Ascending aorta (tissue), 2 donors: ENCODE measurements around the gene STAG3. TPM values are rescaled to one million over a fixed set of nuclear protein-coding genes. Genes with fewer than 3 reads are reported as not detected.
"Not testable (repeated sequence)": the region's sequence is repeated elsewhere in the genome, so short reads cannot be mapped to it uniquely, and the experiment has no call there.

Experiments used
- DNase-seq, 2 donors: peaks; one replicate each; pipeline ENCODE4 v3.0.0-alpha.2; 2019; ENCODE audit warnings: low spot score in 2 of 2
- H3K27ac ChIP-seq, 2 donors: fragments of 200-600 bp; sonication (generic); one replicate each; pipeline ENCODE4 v1.5.1; 2016 to 2017; ENCODE audit warnings: mild to moderate bottlenecking in 1 of 2
- H3K27me3 ChIP-seq: fragments of 200-600 bp; sonication (generic); one replicate; pipeline ENCODE4 v1.5.1; 2017
- H3K36me3 ChIP-seq, 2 donors: fragments of 200-600 bp; sonication (generic); one replicate each; pipeline ENCODE4 v1.5.1; 2016
- H3K4me1 ChIP-seq, 2 donors: fragments of 200-600 bp; sonication (generic); one replicate each; pipeline ENCODE4 v1.5.1; 2016 to 2017; ENCODE audit warnings: mild to moderate bottlenecking in 1 of 2
- H3K4me3 ChIP-seq, 2 donors: fragments of 200-600 bp; sonication (generic); one replicate each; pipeline ENCODE4 v1.5.1; 2016 to 2017; ENCODE audit warnings: mild to moderate bottlenecking in 1 of 2
- H3K9me3 ChIP-seq, 2 donors: fragments of 200-600 bp; sonication (generic); one replicate each; pipeline ENCODE4 v1.5.1; 2016
- CTCF ChIP-seq, 3 experiments: fragments of 200-600 bp in 2 of 3; fragments of 450-650 bp in 1 of 3; sonication (generic) in 2 of 3; IDR thresholded peaks; one replicate each; pipeline ENCODE4 v1.5.1; 2016 to 2019; ENCODE audit warnings: antibody characterized with exemption in 3 of 3, mild to moderate bottlenecking in 1 of 3, moderate library complexity in 1 of 3
- intact Hi-C: fragments of 100-400 bp; cut with DNase I; formaldehyde crosslinking; loops from one replicate; pipeline ENCODE4 v1.15.1; 2023
- total RNA-seq: library from RNA; depleted of rRNA; stranded (reverse); fragments of >200 nt; gene quantifications from one replicate; pipeline ENCODE4 v1.1.0, GENCODE V29; 2016

Gene STAG3
- total RNA-seq, 1 donor from 2014 or later = not detected

- intact Hi-C loops = loop anchor here (5.0 kb wide), 1 partner anchor 86 kb away; no protein-coding TSS in a partner anchor
- H3K27ac ChIP-seq = not testable (repeated sequence)
Measured at GRCh38 chr7:100217934-100218333, 40.2 kb downstream of the STAG3 start.

GRCh38 chr7:100219271-100219737, 41.6 kb downstream of the STAG3 start:
- peaks cover 4 to 12% of the 10 kb centered on the region in 2 donors for H3K36me3 ChIP-seq
- no peaks in the 10 kb centered on the region for H3K4me1 ChIP-seq
- TF ChIP-seq CTCF (IDR thresholded peaks at IDR 0.05) = no peak
- H3K27me3 ChIP-seq = no peaks in the 10 kb centered on the region
- no peak overlapping the region for H3K27ac ChIP-seq
- no peak overlapping the region for H3K4me3 ChIP-seq
- intact Hi-C loops = loop anchor here (5.0 kb wide), 1 partner anchor 87 kb away; no protein-coding TSS in a partner anchor
- H3K9me3 ChIP-seq = no peaks in the 10 kb centered on the region
- no peak for DNase-seq

More at GRCh38 chr7:100217934-100218333, 40.2 kb downstream of the STAG3 start:
- H3K4me3 ChIP-seq, H3K27me3 ChIP-seq, H3K4me1 ChIP-seq, H3K9me3 ChIP-seq: not testable (repeated sequence)
- peaks cover 4 to 12% of the 10 kb centered on the region in 2 donors for H3K36me3 ChIP-seq
- DNase-seq = peak in 1 of 2 donors; percentile 92
- peak; percentile 21 to 55 (median 48) for TF ChIP-seq CTCF (IDR thresholded peaks at IDR 0.05)

GRCh38 chr7:100219801-100220585, 42.3 kb downstream of the STAG3 start, which contains the start of gene PVRIG:
Gene PVRIG, plus strand, starts transcription at chr7:100219949. Its CDS starts 22 bp downstream, at chr7:100219971.
- peak within 1 kb of the TSS in 1 of 2 donors; percentile 10 for H3K27ac ChIP-seq
- H3K4me3 ChIP-seq = not testable (repeated sequence)
- intact Hi-C loops = loop anchor here (5.0 kb wide), 1 partner anchor 88 kb away; no protein-coding TSS in a partner anchor

GRCh38 chr7:100220586-100221230, 43.0 kb downstream of the STAG3 start:
- Histone ChIP-seq H3K27me3 (no peaks in the 10 kb centered on the region), H3K9me3 (no peaks in the 10 kb centered on the region), H3K36me3 (peaks cover 4 to 12% of the 10 kb centered on the region in 2 donors), H3K4me1 (no peaks in the 10 kb centered on the region), H3K27ac (peak overlapping the region in 1 of 2 donors; percentile 10), H3K4me3 (no peak overlapping the region)
- intact Hi-C loops = no loop called here
- DNase-seq = no peak
- no peak for TF ChIP-seq CTCF (IDR thresholded peaks at IDR 0.05)

More at GRCh38 chr7:100219801-100220585, 42.3 kb downstream of the STAG3 start, which contains the start of gene PVRIG:
- not testable (repeated sequence) for H3K9me3 ChIP-seq, DNase-seq, H3K4me1 ChIP-seq, H3K27me3 ChIP-seq
- peaks cover 4 to 12% of the 10 kb centered on the region in 2 donors for H3K36me3 ChIP-seq

- no peak for DNase-seq
- intact Hi-C loops = no loop called here
- peaks cover 4 to 12% of the 10 kb centered on the region in 2 donors for H3K36me3 ChIP-seq
- TF ChIP-seq CTCF (IDR thresholded peaks at IDR 0.05) = no peak
- no peaks in the 10 kb centered on the region for H3K4me1 ChIP-seq
- no peaks in the 10 kb centered on the region for H3K9me3 ChIP-seq
- H3K27me3 ChIP-seq = no peaks in the 10 kb centered on the region
- peak overlapping the region in 1 of 2 donors; percentile 10 for H3K27ac ChIP-seq
- H3K4me3 ChIP-seq = no peak overlapping the region
Measured at GRCh38 chr7:100221231-100221718, 43.6 kb downstream of the STAG3 start.
